HCT116 (cell line): ENCODE data around the gene CDHR3. TPM values are rescaled to one million over a fixed set of nuclear protein-coding genes. Genes with fewer than 3 reads are reported as not detected.

Source experiments
- ATAC-seq: fragments of 200-7000 bp; cut with Tn5 transposase; 2 replicates; pipeline ENCODE4 v1.9.1; 2020; ENCODE audit warnings: mild to moderate bottlenecking, moderate library complexity
- BruUV-seq: library from RNA; stranded (reverse); fragments of 400-500 nt; replicated peaks from 2 replicates; lab custom pipeline; 2021; lab: Mats Ljungman, UMichigan
- CTCF ChIA-PET: fragments of 300-600 bp; sonication (Branson Sonifier 250); formaldehyde crosslinking; loops from one replicate; lab custom pipeline; 2021; ENCODE audit warnings: antibody characterized with exemption; lab: Charles Lee
- POLR2A ChIA-PET: fragments of 300-600, 350-600 bp; sonication (Branson Sonifier 250); formaldehyde crosslinking; loops from one replicate; lab custom pipeline; 2021; ENCODE audit warnings: antibody characterized with exemption; lab: Charles Lee
- RAD21 ChIA-PET, 2 experiments: fragments of 300-600 bp; sonication (Branson Sonifier 250); formaldehyde crosslinking; loops; one replicate each; lab custom pipeline; 2023; ENCODE audit warnings: low total read pairs in 2 of 2; ENCODE audit not compliant: uncharacterized antibody in 2 of 2, unreplicated experiment in 2 of 2, low non-redundant PET in 1 of 2; lab: Charles Lee
- DNase-seq: peaks from one replicate; pipeline ENCODE4 v3.0.0-alpha.2; 2010; ENCODE audit warnings: low read depth, low spot score
- H2AFZ ChIP-seq: fragments of 200-600 bp; shearing (Covaris generic), sonication (generic); 2 replicates; pipeline ENCODE4 v1.6.1; 2017; ENCODE audit warnings: low read depth, mixed run types, mixed read lengths, antibody characterized with exemption, low read length; ENCODE audit not compliant: poor library complexity, severe bottlenecking
- H3K27ac ChIP-seq: 2 replicates; pipeline ENCODE4 v1.5.1; 2012; ENCODE audit warnings: low read depth, low read length
- H3K27me3 ChIP-seq: fragments of 200-600 bp; sonication (generic); 2 replicates; pipeline ENCODE4 v1.6.1; 2016; ENCODE audit warnings: mixed run types, low read length, mixed read lengths; ENCODE audit not compliant: insufficient read depth
- H3K36me3 ChIP-seq, 2 experiments: fragments of 200-500 bp in 1 of 2; fragments of 200-600 bp in 1 of 2; sonication (Bioruptor generic) in 1 of 2; sonication (generic) in 1 of 2; 2 replicates each; pipeline versions ENCODE4 v1.5.1 to v1.6.1; 2014 to 2016; ENCODE audit warnings: low read length in 2 of 2, inconsistent platforms in 1 of 2, mixed read lengths in 1 of 2, mixed run types in 1 of 2; ENCODE audit not compliant: insufficient read depth in 2 of 2, control insufficient read depth in 1 of 2
- H3K4me1 ChIP-seq, 2 experiments: fragments of 200-600 bp in 1 of 2; sonication (generic) in 1 of 2; 2 replicates each; pipeline versions ENCODE4 v1.5.1 to v1.6.1; 2012 to 2017; ENCODE audit warnings: low read length in 2 of 2, inconsistent platforms in 1 of 2, mild to moderate bottlenecking in 1 of 2, mixed read lengths in 1 of 2, mixed run types in 1 of 2, moderate library complexity in 1 of 2; ENCODE audit not compliant: insufficient read depth in 2 of 2, control insufficient read depth in 1 of 2
- H3K4me2 ChIP-seq: fragments of 200-600 bp; sonication (generic); 2 replicates; pipeline ENCODE4 v1.6.1; 2017; ENCODE audit warnings: mixed run types, low read length, mixed read lengths
- H3K4me3 ChIP-seq, 2 experiments: fragments of 200-600 bp in 1 of 2; sonication (generic) in 1 of 2; replicated peaks in 1 of 2; 2 replicates each; pipeline ENCODE4 v1.5.1; 2011 to 2016; ENCODE audit warnings: low read length in 2 of 2, control low read depth in 1 of 2, low read depth in 1 of 2, mild to moderate bottlenecking in 1 of 2, mixed read lengths in 1 of 2, mixed run types in 1 of 2
- H3K79me2 ChIP-seq: fragments of 200-600 bp; sonication (generic); 2 replicates; pipeline ENCODE4 v1.6.1; 2017; ENCODE audit warnings: mild to moderate bottlenecking, mixed run types, low read length, moderate library complexity, mixed read lengths; ENCODE audit not compliant: insufficient read depth
- H3K9ac ChIP-seq: fragments of 200-600 bp; sonication (generic); 2 replicates; pipeline ENCODE4 v1.6.1; 2016; ENCODE audit warnings: low read length, mixed read lengths
- H3K9me2 ChIP-seq: fragments of 200-600 bp; sonication (generic), shearing (Covaris generic); 2 replicates; pipeline ENCODE4 v1.6.1; 2017; ENCODE audit warnings: mixed run types, mild to moderate bottlenecking, moderate library complexity; ENCODE audit not compliant: insufficient read depth
- H3K9me3 ChIP-seq, 2 experiments: fragments of 200-500 bp in 1 of 2; fragments of 200-600 bp in 1 of 2; sonication (Bioruptor generic) in 1 of 2; sonication (generic) in 1 of 2; 2 replicates each; pipeline ENCODE4 v1.6.1; 2014 to 2017; ENCODE audit warnings: low read length in 2 of 2, mixed read lengths in 2 of 2, inconsistent platforms in 1 of 2, low read depth in 1 of 2, mild to moderate bottlenecking in 1 of 2, mixed run types in 1 of 2, moderate library complexity in 1 of 2; ENCODE audit not compliant: control insufficient read depth in 1 of 2, insufficient read depth in 1 of 2
- H4K20me1 ChIP-seq: fragments of 200-600 bp; sonication (generic), shearing (Covaris generic); 2 replicates; pipeline ENCODE4 v1.6.1; 2017; ENCODE audit warnings: mixed run types, mild to moderate bottlenecking, moderate library complexity; ENCODE audit not compliant: insufficient read depth
- CEBPB ChIP-seq: IDR thresholded peaks from 2 replicates; pipeline ENCODE4 v1.6.1; 2012; ENCODE audit warnings: low read depth
- EZH2 ChIP-seq: fragments of 200-600 bp; sonication (generic); IDR thresholded peaks from 2 replicates; pipeline ENCODE4 v1.6.1; 2017; ENCODE audit warnings: antibody characterized with exemption, mixed run types
- EZH2phosphoT487 ChIP-seq: fragments of 200-600 bp; IDR thresholded peaks from 2 replicates; pipeline ENCODE4 v1.6.1; 2018; ENCODE audit warnings: antibody characterized with exemption, borderline replicate concordance
- POLR2A ChIP-seq: IDR thresholded peaks from 2 replicates; pipeline ENCODE4 v1.7.0; 2011; ENCODE audit warnings: borderline replicate concordance; ENCODE audit not compliant: insufficient read depth, insufficient read length; ENCODE audit errors: extremely low read depth
- RAD21 ChIP-seq: IDR thresholded peaks from 2 replicates; pipeline ENCODE4 v1.6.1; 2012; ENCODE audit warnings: low read depth, mild to moderate bottlenecking
- SP1 ChIP-seq: IDR thresholded peaks from 2 replicates; pipeline ENCODE4 v1.6.1; 2012; ENCODE audit warnings: low read depth
- SRF ChIP-seq: IDR thresholded peaks from 2 replicates; pipeline ENCODE4 v1.6.1; 2012; ENCODE audit warnings: low read depth
- ZFX ChIP-seq: fragments of 450-650 bp; IDR thresholded peaks from 2 replicates; pipeline ENCODE4 v1.6.1; 2017
- ZNF274 ChIP-seq: fragments of 200-500 bp; sonication (Bioruptor generic); IDR thresholded peaks from 2 replicates; pipeline ENCODE4 v1.6.1; 2014; ENCODE audit warnings: mild to moderate bottlenecking, low read depth, low read length, inconsistent platforms
- intact Hi-C: fragments of 100-400 bp; cut with micrococcal nuclease; formaldehyde crosslinking; loops from 2 replicates; pipeline ENCODE4 v1.10.0; 2022
- total RNA-seq: library from RNA; stranded (reverse); gene quantifications from one replicate; pipeline ENCODE4 v1.2.1, GENCODE V29; 2021; ENCODE audit not compliant: unreplicated experiment
- TF ChIP-seq, protein P1 (sequence below): IDR thresholded peaks from 2 replicates; pipeline ENCODE4 v1.6.1; 2012
- TF ChIP-seq, protein P2 (sequence below), 3 experiments: fragments of 200-600 bp in 1 of 3; sonication (generic) in 1 of 3; IDR thresholded peaks in 2 of 3; conservative IDR thresholded peaks in 1 of 3; 2 replicates each; pipeline ENCODE4 v1.5.1; 2012 to 2017; ENCODE audit warnings: low read depth in 2 of 3, low read length in 2 of 3, antibody characterized with exemption in 1 of 3, borderline replicate concordance in 1 of 3, control low read depth in 1 of 3, mild to moderate bottlenecking in 1 of 3, mixed read lengths in 1 of 3, mixed run types in 1 of 3, moderate library complexity in 1 of 3; ENCODE audit not compliant: insufficient read depth in 1 of 3

The CDHR3 gene
- total RNA-seq, 1 experiment from 2014 or later, result 5.5 TPM

DNA sequence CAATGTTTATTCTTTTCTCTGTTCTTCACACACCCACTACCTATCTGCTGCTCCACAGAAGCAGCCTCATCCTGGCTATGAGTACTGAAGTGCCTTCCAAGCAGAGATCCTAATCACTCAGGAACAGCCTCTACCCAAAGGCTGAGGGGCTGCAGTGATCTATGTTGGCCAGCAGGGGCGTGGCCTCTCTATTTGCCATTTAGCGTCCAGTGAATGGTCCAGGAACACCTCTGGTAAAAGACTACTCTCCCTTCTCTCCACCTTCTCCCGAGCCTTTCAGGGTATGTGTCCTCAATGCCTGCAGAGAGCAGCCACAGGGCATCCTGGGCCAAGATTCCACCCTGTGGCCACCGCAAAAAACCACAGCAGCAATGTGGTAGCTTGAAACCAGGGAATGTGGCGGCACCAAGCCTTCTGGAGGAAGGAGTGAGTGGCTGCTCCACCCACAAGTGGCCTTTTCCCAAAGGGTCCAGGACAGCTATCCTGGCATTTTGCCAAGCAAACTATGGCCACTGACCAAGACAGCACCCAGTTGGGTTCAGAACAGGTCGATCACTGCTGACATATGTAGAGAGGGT is 78.2 kb downstream of the CDHR3 start:
- Histone ChIP-seq H4K20me1 (no peaks in the 10 kb centered on the region), H3K9ac (no peak overlapping the region), H3K9me3 (no peaks in the 10 kb centered on the region), H2AFZ (peak overlapping the region; percentile 57), H3K27me3 (no peaks in the 10 kb centered on the region), H3K9me2 (no peaks in the 10 kb centered on the region), H3K4me1 (peaks cover 0 to 12% of the 10 kb centered on the region in 2 experiments; a peak in 2 of 4 replicates), H3K36me3 (no peaks in the 10 kb centered on the region)
- POLR2A ChIA-PET, result no interaction called here
- DNase-seq (peak; percentile 47), ATAC-seq (peak; percentile 81)
- RAD21 ChIA-PET, result no interaction called here
- intact Hi-C loops, result loop anchor here (1.0 to 10.0 kb wide), 2 partner anchors 389 to 456 kb away; partner anchors contain the start of gene EFCAB10
- no TSS peak for BruUV-seq
- TF ChIP-seq, protein P1, sequence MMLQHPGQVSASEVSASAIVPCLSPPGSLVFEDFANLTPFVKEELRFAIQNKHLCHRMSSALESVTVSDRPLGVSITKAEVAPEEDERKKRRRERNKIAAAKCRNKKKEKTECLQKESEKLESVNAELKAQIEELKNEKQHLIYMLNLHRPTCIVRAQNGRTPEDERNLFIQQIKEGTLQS, result no peak
- no peak for TF ChIP-seq CEBPB
- no peak for TF ChIP-seq POLR2A
- no peak for TF ChIP-seq EZH2phosphoT487
- TF ChIP-seq EZH2, result no peak
- no peak for TF ChIP-seq SP1
- no peak for TF ChIP-seq SRF
- no peak for TF ChIP-seq ZNF274
- TF ChIP-seq ZFX, result no peak
- TF ChIP-seq RAD21, result peak; percentile 51
- TF ChIP-seq, protein P2, sequence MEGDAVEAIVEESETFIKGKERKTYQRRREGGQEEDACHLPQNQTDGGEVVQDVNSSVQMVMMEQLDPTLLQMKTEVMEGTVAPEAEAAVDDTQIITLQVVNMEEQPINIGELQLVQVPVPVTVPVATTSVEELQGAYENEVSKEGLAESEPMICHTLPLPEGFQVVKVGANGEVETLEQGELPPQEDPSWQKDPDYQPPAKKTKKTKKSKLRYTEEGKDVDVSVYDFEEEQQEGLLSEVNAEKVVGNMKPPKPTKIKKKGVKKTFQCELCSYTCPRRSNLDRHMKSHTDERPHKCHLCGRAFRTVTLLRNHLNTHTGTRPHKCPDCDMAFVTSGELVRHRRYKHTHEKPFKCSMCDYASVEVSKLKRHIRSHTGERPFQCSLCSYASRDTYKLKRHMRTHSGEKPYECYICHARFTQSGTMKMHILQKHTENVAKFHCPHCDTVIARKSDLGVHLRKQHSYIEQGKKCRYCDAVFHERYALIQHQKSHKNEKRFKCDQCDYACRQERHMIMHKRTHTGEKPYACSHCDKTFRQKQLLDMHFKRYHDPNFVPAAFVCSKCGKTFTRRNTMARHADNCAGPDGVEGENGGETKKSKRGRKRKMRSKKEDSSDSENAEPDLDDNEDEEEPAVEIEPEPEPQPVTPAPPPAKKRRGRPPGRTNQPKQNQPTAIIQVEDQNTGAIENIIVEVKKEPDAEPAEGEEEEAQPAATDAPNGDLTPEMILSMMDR (IDR thresholded peaks at IDR 0.05 in 2 of 3, conservative IDR thresholded peaks at IDR 0.05 in 1 of 3; ENCODE audit: borderline replicate concordance in 1 of 3, insufficient read depth in 1 of 3, low read depth in 2 of 3, low read length in 2 of 3), result peak; percentile 67 to 94 (median 88); a peak in 5 of 6 replicates
- TF ChIP-seq, all 23 proteins: peak for 2
- H3K79me2 ChIP-seq, result no peaks in the 10 kb centered on the region
- H3K27ac ChIP-seq, result no peak overlapping the region
- CTCF ChIA-PET, result interaction anchor here (1.1 to 4.1 kb wide), 6 partner anchors 13 to 389 kb away, joined by 3 to 21 read pairs (median 4); no protein-coding TSS in a partner anchor
- H3K4me3 ChIP-seq, result no peak overlapping the region
- H3K4me2 ChIP-seq, result peak overlapping the region; percentile 46
